ENCODE results near the gene ZNF428.
"Not testable (repeated sequence)": the region's sequence is repeated elsewhere in the genome, so short reads cannot be mapped to it uniquely, and the experiment has no call there.

The ZNF428 gene

DNA sequence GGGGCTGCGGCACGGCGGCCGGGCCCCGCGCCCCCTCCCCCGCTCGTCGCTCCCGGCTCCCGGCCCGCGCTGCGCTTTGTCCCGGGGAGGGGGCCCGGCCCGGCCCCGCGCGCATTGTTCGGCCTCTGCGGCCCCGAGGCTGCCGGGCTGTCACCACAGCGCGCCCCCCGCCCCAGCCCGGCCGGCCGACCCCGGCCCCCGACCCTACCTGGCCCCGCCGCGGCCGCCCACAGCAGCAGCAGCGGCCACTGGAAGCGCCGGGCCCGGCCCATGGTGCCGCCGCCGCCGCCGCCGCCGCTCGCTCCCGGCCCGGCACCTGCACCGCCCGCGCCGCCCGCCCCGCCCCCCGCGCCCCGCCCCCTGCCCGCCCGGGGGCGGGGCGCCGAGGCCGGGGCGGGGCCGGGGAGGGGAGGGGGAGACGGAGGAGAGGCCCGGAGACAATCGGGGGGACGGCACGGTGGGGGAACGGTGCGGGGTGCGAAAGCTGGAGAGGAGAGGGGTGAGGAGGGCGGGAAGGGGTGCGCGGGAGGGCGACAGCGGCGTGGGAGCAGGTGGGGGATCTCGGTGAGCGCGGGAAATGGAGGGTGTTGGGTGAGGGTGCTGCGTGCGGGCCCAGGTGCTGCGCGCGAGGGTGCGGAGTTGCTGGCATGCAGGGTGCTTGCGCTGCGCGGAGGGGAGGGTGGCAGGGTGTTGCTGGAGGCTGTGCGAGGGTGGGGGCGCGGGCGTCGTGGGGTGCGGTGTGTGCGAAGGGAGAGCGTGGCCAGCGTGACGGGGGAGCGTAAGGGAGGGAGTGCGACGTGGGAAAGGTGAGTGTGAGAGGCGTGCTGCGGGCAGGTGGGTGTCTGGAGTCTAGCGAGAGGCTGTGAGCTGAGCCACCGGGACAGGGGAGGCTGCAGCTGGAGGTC is 20.3 kb upstream of the ZNF428 start, which contains the start of gene CADM4:
Gene CADM4, minus strand, starts transcription at position 332 of the 905 bp plus-strand sequence. Its CDS starts 60 bp downstream, at position 272.
- no peak for DNase-seq (ENCODE audit: low read depth in 2 of 2)

DNA sequence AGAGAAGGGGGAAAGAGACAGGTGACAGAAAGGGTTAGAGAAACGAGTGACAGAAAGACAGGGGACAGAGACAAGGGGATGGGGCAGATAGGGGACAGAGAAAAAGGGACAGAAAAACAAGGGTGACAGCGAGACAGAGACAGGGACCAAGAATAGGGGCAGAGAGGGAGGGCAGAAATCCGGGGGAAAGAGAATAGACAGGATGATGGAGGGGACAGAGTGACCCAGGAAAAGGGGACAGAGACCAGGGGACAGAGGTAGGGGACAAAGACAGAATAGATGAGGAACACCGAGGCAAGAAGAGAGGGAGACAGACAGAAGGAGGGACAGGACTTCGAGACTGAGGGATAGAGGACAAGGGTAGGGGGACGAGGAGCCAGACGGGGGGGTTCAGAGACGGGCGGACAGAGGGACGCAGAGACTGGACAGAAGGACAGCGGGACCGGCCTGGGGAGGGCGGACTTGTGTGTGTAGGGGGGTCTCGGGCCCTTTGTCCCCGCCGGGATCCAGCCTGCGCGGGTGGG is 19.6 kb upstream of the ZNF428 start:
- DNase-seq (ENCODE audit: low read depth in 2 of 2): no peak

GRCh38 chr19:43638214-43638994 is 19.0 kb upstream of the ZNF428 start:
- DNase-seq (ENCODE audit: low read depth in 2 of 2): no peak

DNA sequence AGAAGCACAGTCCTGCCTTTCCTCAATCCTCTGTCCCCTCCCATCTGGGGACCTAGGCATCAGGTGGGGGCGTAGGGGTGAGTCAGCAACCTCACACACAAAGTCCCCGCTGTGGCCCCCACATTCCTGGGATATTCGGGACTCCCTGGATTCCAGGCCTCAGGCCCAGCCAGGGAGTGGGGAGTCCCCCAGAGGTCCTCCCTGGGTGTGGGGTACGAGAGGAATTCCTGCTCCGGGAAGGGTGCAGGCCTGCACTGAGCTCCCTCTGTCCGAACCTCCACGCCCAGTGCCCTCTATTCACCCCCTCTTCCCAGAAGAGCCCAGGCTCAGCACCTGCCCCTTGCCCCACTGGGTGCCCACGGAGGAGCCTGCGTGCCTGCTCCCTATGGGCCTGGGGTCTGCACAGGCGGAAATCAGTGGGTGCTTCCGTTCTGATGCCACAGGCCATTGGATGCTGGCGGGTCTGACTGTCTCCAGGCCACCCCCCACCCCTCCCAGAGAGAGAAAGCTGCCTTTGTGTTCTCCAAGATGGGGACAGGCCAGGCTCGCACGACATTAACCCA is 16.8 kb upstream of the ZNF428 start:
- DNase-seq (ENCODE audit: low read depth in 2 of 2): no peak

DNA sequence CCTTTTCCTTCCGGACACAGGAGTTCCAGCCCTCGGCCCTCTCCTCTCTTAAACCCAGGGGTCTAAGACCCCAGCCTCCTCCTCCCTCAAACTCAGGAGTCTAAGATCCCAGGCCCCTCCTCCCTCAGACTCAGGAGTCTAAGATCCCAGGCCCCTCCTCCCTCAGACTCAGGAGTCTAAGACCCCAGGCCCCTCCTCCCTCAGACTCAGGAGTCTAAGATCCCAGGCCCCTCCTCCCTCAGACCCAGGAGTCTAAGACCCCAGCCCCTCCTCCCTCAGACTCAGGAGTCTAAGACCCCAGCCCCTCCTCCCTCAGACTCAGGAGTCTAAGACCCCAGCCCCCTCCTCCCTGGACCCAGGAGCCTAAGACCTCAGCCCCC is 16.1 kb upstream of the ZNF428 start:
- DNase-seq (ENCODE audit: low read depth in 2 of 2): not testable (repeated sequence)

GRCh38 chr19:43634872-43635560 is 15.6 kb upstream of the ZNF428 start:
- DNase-seq (ENCODE audit: low read depth in 2 of 2): no peak

- no peak for DNase-seq (ENCODE audit: low read depth in 2 of 2)
Measured at GRCh38 chr19:43634506-43634871, 15.1 kb upstream of the ZNF428 start.

DNA sequence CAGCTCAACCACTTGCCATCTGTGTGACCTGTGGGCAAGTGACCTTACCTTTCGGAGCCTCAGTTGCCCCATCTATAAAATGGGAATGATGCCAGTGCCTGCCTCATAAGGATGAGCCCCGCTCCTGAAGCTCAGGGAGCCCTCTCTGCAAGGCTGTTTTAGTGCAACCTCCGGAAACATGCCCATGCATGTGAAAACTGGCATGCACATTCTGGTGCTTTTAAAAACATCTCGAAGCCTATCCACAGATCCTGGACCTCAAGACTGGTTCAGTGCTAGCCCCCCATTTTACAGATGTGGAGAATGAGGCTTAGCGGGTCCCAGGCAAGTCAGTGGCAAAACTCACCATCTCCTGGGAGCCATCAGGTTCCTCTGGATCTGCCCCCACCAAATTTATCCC is 14.6 kb upstream of the ZNF428 start:
- DNase-seq (ENCODE audit: low read depth in 2 of 2): no peak

DNA sequence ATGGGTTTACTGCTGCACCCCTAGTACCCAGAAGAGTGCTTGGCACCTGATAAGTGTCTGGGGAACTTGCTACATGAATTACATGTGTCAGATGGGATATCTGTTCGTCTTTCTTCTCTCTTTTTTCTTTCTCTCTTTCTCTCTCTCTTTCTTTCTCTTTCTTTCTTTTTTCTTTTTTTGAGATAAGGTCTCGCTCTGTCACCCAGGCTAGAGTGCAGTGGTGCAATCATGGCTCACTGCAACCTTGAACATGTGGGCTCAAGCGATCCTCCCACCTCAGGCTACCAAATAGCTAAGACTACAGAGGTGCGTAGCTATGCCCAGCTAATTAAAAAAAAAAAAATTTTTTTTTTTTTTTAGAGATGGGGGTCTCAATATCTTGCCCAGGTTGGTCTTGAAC is 14.1 kb upstream of the ZNF428 start:
- DNase-seq (ENCODE audit: low read depth in 2 of 2): no peak

DNA sequence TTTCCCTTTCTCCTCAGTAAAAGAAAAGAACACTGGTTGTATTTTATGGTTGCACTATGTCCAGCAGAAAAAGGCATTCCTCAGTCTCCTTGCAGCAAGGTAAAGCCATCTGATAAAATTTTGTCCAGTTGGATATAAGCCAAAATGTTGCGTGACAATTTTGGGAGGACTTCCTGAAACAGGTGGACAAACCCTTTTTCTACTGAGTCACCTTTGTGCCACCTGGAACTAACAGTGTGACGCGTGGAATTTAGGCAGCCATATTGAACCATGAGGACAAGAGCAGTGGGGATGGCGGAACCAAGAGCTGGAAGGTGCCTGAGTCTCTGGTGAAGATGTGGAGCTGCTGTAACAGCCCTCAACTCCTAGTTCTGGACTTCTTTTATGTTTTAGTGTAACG is 12.1 kb upstream of the ZNF428 start:
- no peak for DNase-seq (ENCODE audit: low read depth in 2 of 2)

- DNase-seq (ENCODE audit: low read depth in 2 of 2): no peak
Measured at GRCh38 chr19:43628646-43629326, 9.4 kb upstream of the ZNF428 start.

DNA sequence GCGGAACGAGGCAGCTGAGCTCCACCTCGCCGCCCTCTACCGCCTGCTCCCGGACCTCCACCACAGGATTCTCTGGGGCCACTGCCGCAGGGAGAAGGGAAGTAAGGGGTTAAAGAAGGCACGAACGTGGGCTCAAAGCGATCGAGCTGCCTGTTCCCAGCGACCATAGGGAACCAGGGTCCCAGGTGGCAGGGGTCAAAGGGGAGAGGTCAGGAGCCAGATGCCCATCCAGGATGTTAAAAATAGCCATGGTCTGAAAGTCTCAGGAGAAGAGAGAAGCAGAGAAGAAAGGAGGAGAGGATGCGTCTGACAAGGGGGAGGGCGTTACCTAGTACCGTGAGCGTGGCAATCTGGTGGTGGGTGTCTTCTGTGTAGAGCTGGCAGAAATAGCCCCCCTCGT is 7.4 kb upstream of the ZNF428 start:
- no peak for DNase-seq (ENCODE audit: low read depth in 2 of 2)

DNA sequence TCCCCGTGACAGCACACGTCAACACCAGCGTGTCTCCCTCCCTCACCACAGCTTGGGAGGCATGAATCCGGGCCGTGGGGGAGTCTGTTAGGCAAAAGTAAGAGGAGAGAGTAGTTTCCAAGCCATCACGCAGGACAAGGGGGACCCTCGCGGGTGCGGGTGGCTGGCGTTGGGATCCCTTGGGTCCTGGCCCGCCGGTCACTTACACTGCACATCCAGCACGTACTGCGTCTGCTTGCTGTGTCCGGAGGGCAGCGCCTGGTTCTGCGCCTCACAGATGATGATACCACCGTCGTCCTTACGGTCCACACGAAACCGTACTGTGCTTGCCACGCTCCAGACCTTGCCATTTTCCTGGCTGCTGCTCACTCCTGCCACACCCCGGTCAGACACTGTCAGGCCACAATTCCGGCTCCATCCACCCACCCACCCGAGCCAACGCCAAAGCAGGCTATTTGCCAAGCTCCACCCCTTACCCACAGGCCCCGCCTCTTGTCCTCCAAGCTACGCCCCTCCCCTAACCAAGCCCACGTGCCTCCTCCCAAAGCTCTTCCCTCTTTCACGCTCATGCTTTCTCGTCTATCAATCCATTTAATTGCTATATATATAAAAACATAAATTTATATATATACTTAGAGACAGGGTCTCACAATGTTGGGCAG is 6.6 kb upstream of the ZNF428 start:
- DNase-seq (ENCODE audit: low read depth in 2 of 2): no peak

- no peak for DNase-seq (ENCODE audit: low read depth in 2 of 2)
Measured at GRCh38 chr19:43624933-43625332, 5.5 kb upstream of the ZNF428 start.

GRCh38 chr19:43623889-43624670 is 4.7 kb upstream of the ZNF428 start:
- DNase-seq (ENCODE audit: low read depth in 2 of 2): no peak

- no peak for DNase-seq (ENCODE audit: low read depth in 2 of 2)
Measured at GRCh38 chr19:43622956-43623355, 3.5 kb upstream of the ZNF428 start.

- no peak for DNase-seq (ENCODE audit: low read depth in 2 of 2)
Measured at GRCh38 chr19:43622070-43622469, 2.6 kb upstream of the ZNF428 start.

DNA sequence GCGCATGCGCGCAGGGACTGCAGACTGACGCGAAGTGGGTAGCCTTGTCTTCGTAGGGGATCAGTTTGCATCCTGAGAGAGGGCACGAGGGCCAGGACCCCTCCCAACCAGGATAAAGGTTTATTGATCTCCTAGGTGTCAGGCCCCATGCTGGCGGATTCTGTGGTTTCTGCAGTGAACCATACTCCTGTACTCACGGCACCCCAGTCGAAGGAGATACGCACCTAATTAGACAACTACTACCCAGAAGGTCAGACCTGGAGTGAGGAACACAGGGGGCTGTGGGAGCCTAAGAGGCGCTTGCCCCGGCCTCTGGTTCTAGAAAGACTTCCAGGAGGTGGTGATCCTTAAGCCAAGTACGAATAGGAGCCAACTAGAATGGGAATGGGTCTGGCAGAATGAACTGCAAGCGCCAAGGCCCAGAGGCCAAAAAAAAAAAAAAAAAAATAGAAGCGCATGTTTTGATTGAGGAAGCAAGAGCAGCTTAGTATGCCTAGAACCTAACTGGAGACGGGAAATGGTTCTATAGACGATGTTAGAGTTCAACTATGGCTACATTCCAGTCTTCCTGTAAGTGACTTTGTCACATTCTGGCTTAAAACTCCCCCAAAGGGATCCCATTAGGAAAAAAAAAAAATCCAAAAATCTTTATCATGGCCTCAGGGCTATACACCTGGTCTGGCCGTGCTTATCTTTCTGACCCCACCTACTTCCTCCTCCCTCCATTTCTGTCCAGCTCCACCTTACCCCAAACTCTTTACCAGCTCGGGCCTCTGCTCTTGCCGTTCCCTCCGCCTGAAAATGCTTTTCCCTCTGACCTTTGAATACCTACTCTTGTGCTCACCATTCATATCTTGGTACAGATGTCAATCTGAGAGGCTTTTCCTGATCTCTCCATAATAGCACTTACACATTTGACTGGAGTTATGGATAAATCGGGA is 902 bp upstream of the ZNF428 start:
- DNase-seq (ENCODE audit: low read depth in 2 of 2): no peak

GRCh38 chr19:43618921-43619261 is 538 bp downstream of the ZNF428 start:
- no peak for DNase-seq (ENCODE audit: low read depth in 2 of 2)
